HCT116 (cell line): ENCODE data around the gene ELANE. TPM values are rescaled to one million over a fixed set of nuclear protein-coding genes. Genes with fewer than 3 reads are reported as not detected.

Experiments used
- ATAC-seq: fragments of 200-7000 bp; cut with Tn5 transposase; 2 replicates; pipeline ENCODE4 v1.9.1; 2020; ENCODE audit warnings: mild to moderate bottlenecking, moderate library complexity
- BruUV-seq: library from RNA; stranded (reverse); fragments of 400-500 nt; replicated peaks from 2 replicates; lab custom pipeline; 2021; lab: Mats Ljungman, UMichigan
- CTCF ChIA-PET: fragments of 300-600 bp; sonication (Branson Sonifier 250); formaldehyde crosslinking; loops from one replicate; lab custom pipeline; 2021; ENCODE audit warnings: antibody characterized with exemption; lab: Charles Lee
- POLR2A ChIA-PET: fragments of 300-600, 350-600 bp; sonication (Branson Sonifier 250); formaldehyde crosslinking; loops from one replicate; lab custom pipeline; 2021; ENCODE audit warnings: antibody characterized with exemption; lab: Charles Lee
- RAD21 ChIA-PET, 2 experiments: fragments of 300-600 bp; sonication (Branson Sonifier 250); formaldehyde crosslinking; loops; one replicate each; lab custom pipeline; 2023; ENCODE audit warnings: low total read pairs in 2 of 2; ENCODE audit not compliant: uncharacterized antibody in 2 of 2, unreplicated experiment in 2 of 2, low non-redundant PET in 1 of 2; lab: Charles Lee
- DNase-seq: peaks from one replicate; pipeline ENCODE4 v3.0.0-alpha.2; 2010; ENCODE audit warnings: low read depth, low spot score
- H2AFZ ChIP-seq: fragments of 200-600 bp; shearing (Covaris generic), sonication (generic); 2 replicates; pipeline ENCODE4 v1.6.1; 2017; ENCODE audit warnings: low read depth, mixed run types, mixed read lengths, antibody characterized with exemption, low read length; ENCODE audit not compliant: poor library complexity, severe bottlenecking
- H3K27ac ChIP-seq: 2 replicates; pipeline ENCODE4 v1.5.1; 2012; ENCODE audit warnings: low read depth, low read length
- H3K27me3 ChIP-seq: fragments of 200-600 bp; sonication (generic); 2 replicates; pipeline ENCODE4 v1.6.1; 2016; ENCODE audit warnings: mixed run types, low read length, mixed read lengths; ENCODE audit not compliant: insufficient read depth
- H3K36me3 ChIP-seq, 2 experiments: fragments of 200-500 bp in 1 of 2; fragments of 200-600 bp in 1 of 2; sonication (Bioruptor generic) in 1 of 2; sonication (generic) in 1 of 2; 2 replicates each; pipeline versions ENCODE4 v1.5.1 to v1.6.1; 2014 to 2016; ENCODE audit warnings: low read length in 2 of 2, inconsistent platforms in 1 of 2, mixed read lengths in 1 of 2, mixed run types in 1 of 2; ENCODE audit not compliant: insufficient read depth in 2 of 2, control insufficient read depth in 1 of 2
- H3K4me1 ChIP-seq, 2 experiments: fragments of 200-600 bp in 1 of 2; sonication (generic) in 1 of 2; 2 replicates each; pipeline versions ENCODE4 v1.5.1 to v1.6.1; 2012 to 2017; ENCODE audit warnings: low read length in 2 of 2, inconsistent platforms in 1 of 2, mild to moderate bottlenecking in 1 of 2, mixed read lengths in 1 of 2, mixed run types in 1 of 2, moderate library complexity in 1 of 2; ENCODE audit not compliant: insufficient read depth in 2 of 2, control insufficient read depth in 1 of 2
- H3K4me2 ChIP-seq: fragments of 200-600 bp; sonication (generic); 2 replicates; pipeline ENCODE4 v1.6.1; 2017; ENCODE audit warnings: mixed run types, low read length, mixed read lengths
- H3K4me3 ChIP-seq, 2 experiments: fragments of 200-600 bp in 1 of 2; sonication (generic) in 1 of 2; replicated peaks in 1 of 2; 2 replicates each; pipeline ENCODE4 v1.5.1; 2011 to 2016; ENCODE audit warnings: low read length in 2 of 2, control low read depth in 1 of 2, low read depth in 1 of 2, mild to moderate bottlenecking in 1 of 2, mixed read lengths in 1 of 2, mixed run types in 1 of 2
- H3K79me2 ChIP-seq: fragments of 200-600 bp; sonication (generic); 2 replicates; pipeline ENCODE4 v1.6.1; 2017; ENCODE audit warnings: mild to moderate bottlenecking, mixed run types, low read length, moderate library complexity, mixed read lengths; ENCODE audit not compliant: insufficient read depth
- H3K9ac ChIP-seq: fragments of 200-600 bp; sonication (generic); 2 replicates; pipeline ENCODE4 v1.6.1; 2016; ENCODE audit warnings: low read length, mixed read lengths
- H3K9me2 ChIP-seq: fragments of 200-600 bp; sonication (generic), shearing (Covaris generic); 2 replicates; pipeline ENCODE4 v1.6.1; 2017; ENCODE audit warnings: mixed run types, mild to moderate bottlenecking, moderate library complexity; ENCODE audit not compliant: insufficient read depth
- H3K9me3 ChIP-seq, 2 experiments: fragments of 200-500 bp in 1 of 2; fragments of 200-600 bp in 1 of 2; sonication (Bioruptor generic) in 1 of 2; sonication (generic) in 1 of 2; 2 replicates each; pipeline ENCODE4 v1.6.1; 2014 to 2017; ENCODE audit warnings: low read length in 2 of 2, mixed read lengths in 2 of 2, inconsistent platforms in 1 of 2, low read depth in 1 of 2, mild to moderate bottlenecking in 1 of 2, mixed run types in 1 of 2, moderate library complexity in 1 of 2; ENCODE audit not compliant: control insufficient read depth in 1 of 2, insufficient read depth in 1 of 2
- H4K20me1 ChIP-seq: fragments of 200-600 bp; sonication (generic), shearing (Covaris generic); 2 replicates; pipeline ENCODE4 v1.6.1; 2017; ENCODE audit warnings: mixed run types, mild to moderate bottlenecking, moderate library complexity; ENCODE audit not compliant: insufficient read depth
- RAD21 ChIP-seq: IDR thresholded peaks from 2 replicates; pipeline ENCODE4 v1.6.1; 2012; ENCODE audit warnings: low read depth, mild to moderate bottlenecking
- TCF7L2 ChIP-seq: IDR thresholded peaks from 2 replicates; pipeline ENCODE4 v1.7.0; 2011; ENCODE audit warnings: borderline replicate concordance, inconsistent platforms; ENCODE audit not compliant: insufficient read depth, insufficient read length; ENCODE audit errors: extremely low read depth
- intact Hi-C: fragments of 100-400 bp; cut with micrococcal nuclease; formaldehyde crosslinking; loops from 2 replicates; pipeline ENCODE4 v1.10.0; 2022
- total RNA-seq: library from RNA; stranded (reverse); gene quantifications from one replicate; pipeline ENCODE4 v1.2.1, GENCODE V29; 2021; ENCODE audit not compliant: unreplicated experiment
- TF ChIP-seq, protein P1 (sequence below): IDR thresholded peaks from 2 replicates; pipeline ENCODE4 v1.6.1; 2012

ELANE gene
- total RNA-seq, 1 experiment from 2014 or later: not detected

DNA sequence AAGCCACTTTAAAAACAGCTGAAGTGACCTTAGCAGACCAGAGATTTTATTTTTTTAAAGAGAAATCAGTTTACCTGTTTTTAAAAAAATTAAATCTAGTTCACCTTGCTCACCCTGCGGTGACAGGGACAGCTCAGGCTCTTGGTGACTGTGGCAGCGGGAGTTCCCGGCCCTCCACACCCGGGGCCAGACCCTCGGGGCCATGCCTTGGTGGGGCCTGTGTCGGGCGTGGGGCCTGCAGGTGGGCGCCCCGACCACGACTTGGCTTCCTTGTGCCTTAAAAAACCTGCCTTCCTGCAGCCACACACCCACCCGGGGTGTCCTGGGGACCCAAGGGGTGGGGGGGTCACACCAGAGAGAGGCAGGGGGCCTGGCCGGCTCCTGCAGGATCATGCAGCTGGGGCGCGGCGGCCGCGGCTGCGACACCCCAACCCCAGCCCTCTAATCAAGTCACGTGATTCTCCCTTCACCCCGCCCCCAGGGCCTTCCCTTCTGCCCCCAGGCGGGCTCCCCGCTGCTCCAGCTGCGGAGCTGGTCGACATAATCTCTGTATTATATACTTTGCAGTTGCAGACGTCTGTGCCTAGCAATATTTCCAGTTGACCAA, 41.1 kb upstream of the ELANE start:
- H4K20me1 ChIP-seq: peaks cover 17% of the 10 kb centered on the region; the same call in 1 of the 2 replicates
- RAD21 ChIA-PET: no interaction called here
- no peak overlapping the region for H3K9ac ChIP-seq
- H3K4me1 ChIP-seq: no peaks in the 10 kb centered on the region
- peaks cover 55% of the 10 kb centered on the region for H3K79me2 ChIP-seq
- CTCF ChIA-PET: no interaction called here
- TF ChIP-seq, protein P1, sequence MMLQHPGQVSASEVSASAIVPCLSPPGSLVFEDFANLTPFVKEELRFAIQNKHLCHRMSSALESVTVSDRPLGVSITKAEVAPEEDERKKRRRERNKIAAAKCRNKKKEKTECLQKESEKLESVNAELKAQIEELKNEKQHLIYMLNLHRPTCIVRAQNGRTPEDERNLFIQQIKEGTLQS: no peak
- no TSS peak for BruUV-seq
- ATAC-seq (no peak), DNase-seq (no peak)
- H3K4me3 ChIP-seq: no peak overlapping the region
- no peaks in the 10 kb centered on the region for H3K27me3 ChIP-seq
- no peak overlapping the region for H2AFZ ChIP-seq
- POLR2A ChIA-PET: no interaction called here
- H3K27ac ChIP-seq: 0 out of 2 replicates have a peak overlapping the region, but pooled peaks have one; percentile 3
- peaks cover 38 to 52% of the 10 kb centered on the region in 2 experiments; a peak in 3 of 4 replicates for H3K36me3 ChIP-seq
- H3K9me2 ChIP-seq: no peaks in the 10 kb centered on the region
- H3K9me3 ChIP-seq: no peaks in the 10 kb centered on the region
- no peak overlapping the region for H3K4me2 ChIP-seq
- intact Hi-C loops: no loop called here

DNA sequence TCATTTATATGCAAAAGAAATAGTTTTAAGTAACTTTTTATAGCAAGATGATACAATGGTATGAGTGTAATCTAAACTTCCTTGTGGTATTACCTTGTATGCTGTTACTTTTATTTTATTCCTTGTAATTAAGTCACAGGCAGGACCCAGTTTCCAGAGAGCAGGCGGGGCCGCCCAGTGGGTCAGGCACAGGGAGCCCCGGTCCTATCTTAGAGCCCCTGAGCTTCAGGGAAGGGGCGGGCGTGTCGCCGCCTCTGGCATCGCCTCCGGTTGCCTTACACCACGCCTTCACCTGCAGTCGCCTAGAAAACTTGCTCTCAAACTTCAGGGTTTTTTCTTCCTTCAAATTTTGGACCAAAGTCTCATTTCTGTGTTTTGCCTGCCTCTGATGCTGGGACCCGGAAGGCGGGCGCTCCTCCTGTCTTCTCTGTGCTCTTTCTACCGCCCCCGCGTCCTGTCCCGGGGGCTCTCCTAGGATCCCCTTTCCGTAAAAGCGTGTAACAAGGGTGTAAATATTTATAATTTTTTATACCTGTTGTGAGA, 40.5 kb upstream of the ELANE start:
- H2AFZ ChIP-seq: no peak overlapping the region
- RAD21 ChIA-PET: no interaction called here
- intact Hi-C loops: no loop called here
- no peaks in the 10 kb centered on the region for H3K4me1 ChIP-seq
- H3K4me2 ChIP-seq: no peak overlapping the region
- POLR2A ChIA-PET: no interaction called here
- no peak overlapping the region for H3K4me3 ChIP-seq
- TF ChIP-seq RAD21: no peak
- TF ChIP-seq TCF7L2: no peak
- H4K20me1 ChIP-seq: peaks cover 15% of the 10 kb centered on the region; the same call in 1 of the 2 replicates
- H3K36me3 ChIP-seq: peaks cover 36 to 47% of the 10 kb centered on the region in 2 experiments; a peak in 3 of 4 replicates
- no peak overlapping the region for H3K9ac ChIP-seq
- no peaks in the 10 kb centered on the region for H3K9me2 ChIP-seq
- CTCF ChIA-PET: no interaction called here
- H3K79me2 ChIP-seq: peaks cover 49% of the 10 kb centered on the region
- H3K27me3 ChIP-seq: no peaks in the 10 kb centered on the region
- H3K27ac ChIP-seq: no peak overlapping the region
- H3K9me3 ChIP-seq: no peaks in the 10 kb centered on the region
- ATAC-seq: no peak
- DNase-seq: no peak
- BruUV-seq: TSS peak; percentile 48
